Fibroblast of mammary gland (primary cell): ENCODE results near the gene DNAJB2.

ENCODE experiments used
- DNase-seq: peaks from one replicate; pipeline ENCODE4 v3.0.0-alpha.2; 2010; ENCODE audit warnings: low read depth
- H3K4me3 ChIP-seq: 2 replicates; pipeline ENCODE4 v1.5.1; 2011; ENCODE audit warnings: low read depth, mild to moderate bottlenecking, low read length, moderate library complexity; ENCODE audit not compliant: control insufficient read depth
- TF ChIP-seq, protein P1 (sequence below): conservative IDR thresholded peaks from 2 replicates; pipeline ENCODE4 v1.5.1; 2011; ENCODE audit warnings: low read depth, low read length, inconsistent platforms; ENCODE audit not compliant: control insufficient read depth, insufficient read depth

Gene DNAJB2

DNA sequence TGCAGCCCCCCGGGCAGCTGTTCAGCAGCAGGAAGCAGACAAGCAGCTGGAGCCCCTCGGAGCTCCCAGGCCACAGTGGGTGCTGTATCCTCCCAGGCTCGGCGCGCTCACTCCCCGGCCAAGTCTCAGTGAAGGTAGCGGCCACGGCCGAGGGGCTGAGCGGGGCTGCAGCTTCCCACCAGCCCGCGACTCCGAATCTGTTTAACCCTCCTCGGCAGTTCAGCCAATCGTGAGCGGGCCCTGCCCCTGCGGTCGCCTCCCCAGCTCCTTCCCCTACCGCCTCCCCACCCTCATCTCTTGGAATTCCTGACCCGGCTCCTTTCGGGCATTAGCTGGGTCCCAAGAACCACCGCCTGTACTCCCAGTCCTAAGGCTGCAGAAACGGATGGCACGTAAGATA, 53.4 kb downstream of the DNAJB2 start, which contains the start of gene RESP18:
RESP18 (minus strand) TSS at position 203 of the 400 bp plus-strand sequence.
- no peak for DNase-seq
- TF ChIP-seq, protein P1, sequence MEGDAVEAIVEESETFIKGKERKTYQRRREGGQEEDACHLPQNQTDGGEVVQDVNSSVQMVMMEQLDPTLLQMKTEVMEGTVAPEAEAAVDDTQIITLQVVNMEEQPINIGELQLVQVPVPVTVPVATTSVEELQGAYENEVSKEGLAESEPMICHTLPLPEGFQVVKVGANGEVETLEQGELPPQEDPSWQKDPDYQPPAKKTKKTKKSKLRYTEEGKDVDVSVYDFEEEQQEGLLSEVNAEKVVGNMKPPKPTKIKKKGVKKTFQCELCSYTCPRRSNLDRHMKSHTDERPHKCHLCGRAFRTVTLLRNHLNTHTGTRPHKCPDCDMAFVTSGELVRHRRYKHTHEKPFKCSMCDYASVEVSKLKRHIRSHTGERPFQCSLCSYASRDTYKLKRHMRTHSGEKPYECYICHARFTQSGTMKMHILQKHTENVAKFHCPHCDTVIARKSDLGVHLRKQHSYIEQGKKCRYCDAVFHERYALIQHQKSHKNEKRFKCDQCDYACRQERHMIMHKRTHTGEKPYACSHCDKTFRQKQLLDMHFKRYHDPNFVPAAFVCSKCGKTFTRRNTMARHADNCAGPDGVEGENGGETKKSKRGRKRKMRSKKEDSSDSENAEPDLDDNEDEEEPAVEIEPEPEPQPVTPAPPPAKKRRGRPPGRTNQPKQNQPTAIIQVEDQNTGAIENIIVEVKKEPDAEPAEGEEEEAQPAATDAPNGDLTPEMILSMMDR = no peak
- no peak within 1 kb of the TSS for H3K4me3 ChIP-seq

GRCh38 chr2:219334076-219334475, 54.9 kb downstream of the DNAJB2 start:
- no peak for DNase-seq
- TF ChIP-seq, protein P1 = no peak
- no peak overlapping the region for H3K4me3 ChIP-seq

- peak; percentile 16 for DNase-seq
- TF ChIP-seq, protein P1 = no peak
- H3K4me3 ChIP-seq = no peak overlapping the region
Observed at GRCh38 chr2:219335373-219335786, 56.2 kb downstream of the DNAJB2 start.
